PC-3 (cell line): ENCODE data around the gene FNBP1L. TPM values are rescaled to one million over a fixed set of nuclear protein-coding genes. Genes with fewer than 3 reads are reported as not detected.

Experiments used
- ATAC-seq: fragments of 200-7000 bp; cut with Tn5 transposase; 2 replicates; pipeline ENCODE4 v1.9.1; 2020; ENCODE audit warnings: mild to moderate bottlenecking, moderate library complexity
- BruUV-seq: library from RNA; stranded (reverse); fragments of 400-500 nt; replicated peaks from 2 replicates; lab custom pipeline; 2021; lab: Mats Ljungman, UMichigan
- CTCF ChIA-PET: fragments of 300-600 bp; sonication (Branson Sonifier 250); formaldehyde crosslinking; loops from one replicate; lab custom pipeline; 2022; ENCODE audit warnings: antibody characterized with exemption; lab: Charles Lee
- POLR2A ChIA-PET: fragments of 300-600 bp; sonication (Branson Sonifier 250); formaldehyde crosslinking; loops from one replicate; lab custom pipeline; 2022; ENCODE audit warnings: antibody characterized with exemption; ENCODE audit not compliant: unreplicated experiment; lab: Charles Lee
- DNase-seq: peaks from one replicate; pipeline ENCODE4 v3.0.0-alpha.2; 2015
- H2AFZ ChIP-seq: fragments of 300-600 bp; sonication (generic); 2 replicates; pipeline ENCODE4 v1.6.0; 2016; ENCODE audit warnings: antibody characterized with exemption, low read length
- H3F3A ChIP-seq: fragments of 300-600 bp; sonication (generic); one replicate; pipeline ENCODE4 v1.6.0; 2017; ENCODE audit warnings: antibody characterized with exemption, low read length, control low read depth, mild to moderate bottlenecking; ENCODE audit not compliant: unreplicated experiment
- H3K27ac ChIP-seq: fragments of 300-600 bp; sonication (generic); 2 replicates; pipeline ENCODE4 v1.5.1; 2016; ENCODE audit warnings: mild to moderate bottlenecking, low read length
- H3K27me3 ChIP-seq: fragments of 300-600 bp; sonication (generic); 2 replicates; pipeline ENCODE4 v1.6.1; 2016; ENCODE audit warnings: low read length, mixed read lengths
- H3K36me3 ChIP-seq: fragments of 300-600 bp; sonication (generic); 2 replicates; pipeline ENCODE4 v1.6.1; 2016; ENCODE audit warnings: low read depth, mixed run types, low read length, mixed read lengths
- H3K4me1 ChIP-seq: fragments of 300-600 bp; sonication (generic); 2 replicates; pipeline ENCODE4 v1.5.1; 2016; ENCODE audit warnings: low read length; ENCODE audit not compliant: insufficient read depth
- H3K4me2 ChIP-seq: fragments of 300-600 bp; sonication (generic); 2 replicates; pipeline ENCODE4 v1.6.0; 2016; ENCODE audit warnings: low read length
- H3K4me3 ChIP-seq: fragments of 300-600 bp; sonication (generic); 2 replicates; pipeline ENCODE4 v1.5.1; 2016; ENCODE audit warnings: mild to moderate bottlenecking, low read length, mixed read lengths
- H3K79me2 ChIP-seq: fragments of 300-600 bp; sonication (generic); 2 replicates; pipeline ENCODE4 v1.6.1; 2017; ENCODE audit warnings: low read length, mixed read lengths
- H3K9ac ChIP-seq: fragments of 300-600 bp; sonication (generic); 2 replicates; pipeline ENCODE4 v1.6.0; 2016; ENCODE audit warnings: mild to moderate bottlenecking, low read length
- H3K9me2 ChIP-seq: fragments of 300-600 bp; sonication (generic); replicated peaks from 2 replicates; pipeline ENCODE4 v1.6.1; 2016; ENCODE audit warnings: mixed run types, low read length, mixed read lengths
- H3K9me3 ChIP-seq: fragments of 300-600 bp; sonication (generic); 2 replicates; pipeline ENCODE4 v1.6.1; 2016; ENCODE audit warnings: low read length, mixed read lengths
- H4K20me1 ChIP-seq: fragments of 300-600 bp; sonication (generic); 2 replicates; pipeline ENCODE4 v1.6.1; 2016; ENCODE audit warnings: low read length, mixed read lengths
- EZH2 ChIP-seq: fragments of 300-600 bp; sonication (generic); IDR thresholded peaks from one replicate; pipeline ENCODE4 v1.6.1; 2017; ENCODE audit warnings: antibody characterized with exemption, mild to moderate bottlenecking, low read length; ENCODE audit not compliant: unreplicated experiment
- EZH2phosphoT487 ChIP-seq: fragments of 300-600 bp; sonication (generic); IDR thresholded peaks from 2 replicates; pipeline ENCODE4 v1.6.1; 2018; ENCODE audit warnings: mild to moderate bottlenecking, antibody characterized with exemption, low read length, borderline replicate concordance
- intact Hi-C: fragments of 100-400 bp; cut with micrococcal nuclease; formaldehyde crosslinking; loops from 2 replicates; pipeline ENCODE4 v1.9.0; 2023
- total RNA-seq: library from RNA; depleted of rRNA; stranded (reverse); fragments of >200 nt; gene quantifications from 2 replicates; pipeline ENCODE4 v1.2.3, GENCODE V29; 2014
- TF ChIP-seq, protein P1 (sequence below): fragments of 300-600 bp; sonication (generic); conservative IDR thresholded peaks from 2 replicates; pipeline ENCODE4 v1.5.1; 2017; ENCODE audit warnings: antibody characterized with exemption, low read depth, mild to moderate bottlenecking, low read length

FNBP1L gene
- total RNA-seq, 1 experiment from 2014 or later, result 28.3 TPM

DNA sequence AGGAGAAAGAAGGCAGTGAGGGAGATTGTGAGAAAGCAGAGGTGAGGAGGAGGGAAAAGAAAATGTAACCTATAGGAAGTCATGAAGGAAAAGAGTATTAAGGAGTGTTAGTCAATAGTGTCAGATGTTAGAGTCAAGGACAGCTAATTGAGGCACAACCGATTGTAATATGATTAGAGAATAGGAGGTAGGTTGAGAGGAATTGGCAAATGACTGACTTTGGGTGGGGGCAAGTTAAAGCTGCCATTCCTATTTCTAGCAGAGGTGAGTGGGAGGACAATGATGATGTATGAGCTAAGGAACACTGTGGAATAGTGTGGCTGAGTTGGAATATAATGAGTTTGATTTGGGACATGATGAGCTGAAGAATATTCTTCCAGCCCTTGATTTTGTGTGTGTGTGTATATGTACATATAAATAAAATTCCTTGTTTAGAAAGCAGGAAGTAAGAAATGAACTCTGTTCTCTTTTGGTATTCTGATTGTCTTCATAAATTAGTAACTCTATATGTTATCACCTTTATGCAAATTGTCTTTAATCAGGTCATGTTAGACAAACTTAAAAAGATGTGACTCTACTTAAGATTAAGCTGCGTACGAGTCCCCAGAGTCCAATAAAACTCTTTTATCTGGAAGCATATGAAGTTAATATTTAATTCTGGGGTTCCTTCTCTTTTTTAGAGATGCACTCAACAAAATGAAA, 98.4 kb downstream of the FNBP1L start:
- TF ChIP-seq EZH2phosphoT487 (no peak), EZH2 (no peak)
- TF ChIP-seq, protein P1, sequence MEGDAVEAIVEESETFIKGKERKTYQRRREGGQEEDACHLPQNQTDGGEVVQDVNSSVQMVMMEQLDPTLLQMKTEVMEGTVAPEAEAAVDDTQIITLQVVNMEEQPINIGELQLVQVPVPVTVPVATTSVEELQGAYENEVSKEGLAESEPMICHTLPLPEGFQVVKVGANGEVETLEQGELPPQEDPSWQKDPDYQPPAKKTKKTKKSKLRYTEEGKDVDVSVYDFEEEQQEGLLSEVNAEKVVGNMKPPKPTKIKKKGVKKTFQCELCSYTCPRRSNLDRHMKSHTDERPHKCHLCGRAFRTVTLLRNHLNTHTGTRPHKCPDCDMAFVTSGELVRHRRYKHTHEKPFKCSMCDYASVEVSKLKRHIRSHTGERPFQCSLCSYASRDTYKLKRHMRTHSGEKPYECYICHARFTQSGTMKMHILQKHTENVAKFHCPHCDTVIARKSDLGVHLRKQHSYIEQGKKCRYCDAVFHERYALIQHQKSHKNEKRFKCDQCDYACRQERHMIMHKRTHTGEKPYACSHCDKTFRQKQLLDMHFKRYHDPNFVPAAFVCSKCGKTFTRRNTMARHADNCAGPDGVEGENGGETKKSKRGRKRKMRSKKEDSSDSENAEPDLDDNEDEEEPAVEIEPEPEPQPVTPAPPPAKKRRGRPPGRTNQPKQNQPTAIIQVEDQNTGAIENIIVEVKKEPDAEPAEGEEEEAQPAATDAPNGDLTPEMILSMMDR, result no peak
- intact Hi-C loops, result no loop called here
- H3F3A ChIP-seq, result no peaks in the 10 kb centered on the region
- no peaks in the 10 kb centered on the region for H3K79me2 ChIP-seq
- no peak overlapping the region for H3K27ac ChIP-seq
- no peak overlapping the region for H2AFZ ChIP-seq
- no peak overlapping the region for H3K4me3 ChIP-seq
- no peak overlapping the region for H3K4me2 ChIP-seq
- CTCF ChIA-PET, result no interaction called here
- H3K27me3 ChIP-seq, result no peaks in the 10 kb centered on the region
- no peaks in the 10 kb centered on the region for H4K20me1 ChIP-seq
- POLR2A ChIA-PET, result no interaction called here
- no peaks in the 10 kb centered on the region for H3K4me1 ChIP-seq
- H3K9me2 ChIP-seq, result no peaks in the 10 kb centered on the region
- no TSS peak for BruUV-seq
- DNase-seq (no peak), ATAC-seq (no peak)
- H3K36me3 ChIP-seq, result peaks cover 25% of the 10 kb centered on the region
- H3K9ac ChIP-seq, result no peak overlapping the region
- H3K9me3 ChIP-seq, result no peaks in the 10 kb centered on the region

DNA sequence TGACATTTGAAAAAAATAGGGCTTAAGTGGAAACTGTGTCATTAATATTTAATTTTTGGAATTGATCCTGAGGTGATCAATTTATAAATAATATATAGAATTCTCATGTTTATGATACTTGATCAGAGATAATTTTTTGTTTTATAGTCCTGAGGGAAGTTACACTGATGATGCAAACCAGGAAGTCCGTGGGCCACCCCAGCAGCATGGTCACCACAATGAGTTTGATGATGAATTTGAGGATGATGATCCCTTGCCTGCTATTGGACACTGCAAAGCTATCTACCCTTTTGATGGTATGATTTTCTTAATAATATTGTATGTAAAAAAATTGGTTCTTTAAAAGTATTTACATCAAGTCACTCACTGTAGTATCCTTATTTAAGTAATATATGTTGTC, 101.2 kb downstream of the FNBP1L start:
- intact Hi-C loops, result no loop called here
- Histone ChIP-seq H4K20me1 (no peaks in the 10 kb centered on the region), H3K9me2 (no peaks in the 10 kb centered on the region), H3K36me3 (peaks cover 32% of the 10 kb centered on the region), H3K9me3 (no peaks in the 10 kb centered on the region), H3K79me2 (no peaks in the 10 kb centered on the region), H3K4me1 (peaks cover 16% of the 10 kb centered on the region), H2AFZ (no peak overlapping the region), H3K4me3 (no peak overlapping the region), H3K4me2 (no peak overlapping the region), H3F3A (no peaks in the 10 kb centered on the region), H3K27ac (no peak overlapping the region), H3K27me3 (no peaks in the 10 kb centered on the region), H3K9ac (no peak overlapping the region)
- TF ChIP-seq EZH2 (no peak), EZH2phosphoT487 (no peak)
- TF ChIP-seq, protein P1, result no peak
- POLR2A ChIA-PET, result no interaction called here
- CTCF ChIA-PET, result no interaction called here
- DNase-seq, result no peak
- no TSS peak for BruUV-seq
- ATAC-seq, result no peak

DNA sequence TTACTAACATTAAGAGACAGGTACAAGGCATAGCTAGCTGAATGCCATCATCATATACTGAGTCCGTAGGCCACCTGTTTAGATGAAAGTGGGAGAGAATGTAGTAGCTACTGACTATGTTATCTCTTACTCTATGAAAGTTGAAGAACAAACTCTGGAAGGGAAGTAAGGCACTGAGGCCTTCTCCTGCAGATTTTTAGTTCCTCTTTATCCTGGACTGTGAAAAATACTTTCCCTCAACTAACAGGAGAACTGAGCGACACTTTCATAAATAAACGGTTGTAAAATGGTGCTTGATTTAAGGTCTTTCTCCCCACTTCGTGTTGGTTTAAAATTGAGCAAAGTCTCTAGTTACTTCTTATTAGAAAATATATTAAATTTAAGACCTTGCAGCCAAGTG, 101.9 kb downstream of the FNBP1L start:
- H3K79me2 ChIP-seq, result no peaks in the 10 kb centered on the region
- CTCF ChIA-PET, result no interaction called here
- no peak overlapping the region for H3K4me3 ChIP-seq
- H3K4me2 ChIP-seq, result no peak overlapping the region
- intact Hi-C loops, result loop anchor here (10.0 kb wide), 1 partner anchor 45 kb away; no protein-coding TSS in a partner anchor
- no peaks in the 10 kb centered on the region for H3K9me2 ChIP-seq
- peaks cover 23% of the 10 kb centered on the region for H3K4me1 ChIP-seq
- no peaks in the 10 kb centered on the region for H3K27me3 ChIP-seq
- no peak for ATAC-seq
- H4K20me1 ChIP-seq, result no peaks in the 10 kb centered on the region
- no peak for TF ChIP-seq EZH2
- no peak for TF ChIP-seq EZH2phosphoT487
- TF ChIP-seq, protein P1, result no peak
- no peak overlapping the region for H2AFZ ChIP-seq
- H3K9ac ChIP-seq, result no peak overlapping the region
- BruUV-seq, result no TSS peak
- peaks cover 32% of the 10 kb centered on the region for H3K36me3 ChIP-seq
- no peak overlapping the region for H3K27ac ChIP-seq
- no peaks in the 10 kb centered on the region for H3F3A ChIP-seq
- no peak for DNase-seq
- no peaks in the 10 kb centered on the region for H3K9me3 ChIP-seq
- POLR2A ChIA-PET, result no interaction called here
